Hepatocyte (in vitro differentiated cells): ENCODE measurements around the gene NMNAT3.

ENCODE experiments used
- CTCF ChIP-seq: fragments of 200-600 bp; sonication (generic); IDR thresholded peaks from 2 replicates; pipeline ENCODE4 v1.5.1; 2016; ENCODE audit warnings: antibody characterized with exemption, mild to moderate bottlenecking; ENCODE audit not compliant: poor library complexity
- EZH2 ChIP-seq: fragments of 200-600 bp; sonication (generic); IDR thresholded peaks from 2 replicates; pipeline ENCODE4 v1.6.1; 2016; ENCODE audit warnings: antibody characterized with exemption, mild to moderate bottlenecking, borderline replicate concordance
- EZH2phosphoT487 ChIP-seq: fragments of 200-600 bp; sonication (generic); IDR thresholded peaks from one replicate; pipeline ENCODE4 v1.6.1; 2018; ENCODE audit warnings: antibody characterized with exemption, mild to moderate bottlenecking, low read depth, moderate library complexity; ENCODE audit not compliant: unreplicated experiment, severe bottlenecking

GRCh38 chr3:139620438-139620837 lies 57.3 kb downstream of the NMNAT3 start:
- TF ChIP-seq CTCF: no peak
- no peak for TF ChIP-seq EZH2
- no peak for TF ChIP-seq EZH2phosphoT487
